ENCODE data around the gene SAP130.
A peak's percentile ranks its signal among the peaks of the same experiment; 100 is the strongest.

SAP130 gene

GRCh38 chr2:127940641-127941040 lies 87.2 kb downstream of the SAP130 start:
- CTCF ChIA-PET = no interaction called here
- TF ChIP-seq CTCF (conservative IDR thresholded peaks at IDR 0.05; ENCODE audit: low read depth) = no peak
- no peak for DNase-seq (ENCODE audit: low spot score)
- H3K27ac ChIP-seq = no peak overlapping the region
- POLR2A ChIA-PET (ENCODE audit: low non-redundant PET) = no interaction called here

DNA sequence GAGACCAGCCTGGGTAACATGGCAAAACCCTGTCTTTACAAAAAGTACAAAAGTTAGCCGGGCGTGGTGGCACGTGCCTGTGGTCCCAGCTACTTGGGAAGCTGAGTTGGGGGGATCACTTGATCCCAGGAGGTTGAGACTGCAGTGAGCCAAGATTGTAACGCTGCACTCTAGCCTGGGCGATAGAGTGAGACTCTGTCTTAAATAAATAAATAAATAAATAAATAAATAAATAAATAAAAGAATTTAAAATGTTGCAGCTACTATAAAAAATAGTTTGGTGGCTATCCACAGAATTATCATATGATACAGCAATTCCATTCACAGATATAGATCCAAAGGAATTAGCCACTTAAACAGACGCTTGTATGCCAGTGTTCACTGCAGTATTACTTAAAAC lies 92.5 kb downstream of the SAP130 start:
- CTCF ChIA-PET = no interaction called here
- POLR2A ChIA-PET (ENCODE audit: low non-redundant PET) = no interaction called here
- TF ChIP-seq CTCF (conservative IDR thresholded peaks at IDR 0.05; ENCODE audit: low read depth) = no peak
- DNase-seq (ENCODE audit: low spot score) = no peak
- no peak overlapping the region for H3K27ac ChIP-seq

GRCh38 chr2:127932199-127932876 lies 95.5 kb downstream of the SAP130 start:
- DNase-seq (ENCODE audit: low spot score) = peak; percentile 81
- POLR2A ChIA-PET (ENCODE audit: low non-redundant PET) = no interaction called here
- CTCF ChIA-PET = no interaction called here
- peak overlapping the region; percentile 54; the same call in 1 of the 2 replicates for H3K27ac ChIP-seq
- TF ChIP-seq CTCF (conservative IDR thresholded peaks at IDR 0.05; ENCODE audit: low read depth) = no peak

- POLR2A ChIA-PET (ENCODE audit: low non-redundant PET) = no interaction called here
- H3K27ac ChIP-seq = no peak overlapping the region
- no peak for TF ChIP-seq CTCF (conservative IDR thresholded peaks at IDR 0.05; ENCODE audit: low read depth)
- no peak for DNase-seq (ENCODE audit: low spot score)
- CTCF ChIA-PET = no interaction called here
Observed at GRCh38 chr2:127929449-127929848, 98.4 kb downstream of the SAP130 start.

GRCh38 chr2:127927384-127927783 lies 100.5 kb downstream of the SAP130 start:
- no peak for DNase-seq (ENCODE audit: low spot score)
- no peak for TF ChIP-seq CTCF (conservative IDR thresholded peaks at IDR 0.05; ENCODE audit: low read depth)
- ChIA-PET CTCF (interaction anchor here (0.5 kb wide), 1 partner anchor 480 kb away, joined by 3 read pairs; no protein-coding TSS in a partner anchor), POLR2A (ENCODE audit: low non-redundant PET) (no interaction called here)
- H3K27ac ChIP-seq = no peak overlapping the region

GRCh38 chr2:127917916-127918315 lies 109.9 kb downstream of the SAP130 start:
- ChIA-PET CTCF (no interaction called here), POLR2A (ENCODE audit: low non-redundant PET) (no interaction called here)

More at GRCh38 chr2:127917916-127918315, 109.9 kb downstream of the SAP130 start:
- TF ChIP-seq CTCF (conservative IDR thresholded peaks at IDR 0.05; ENCODE audit: low read depth) = no peak
- no peak for DNase-seq (ENCODE audit: low spot score)
- no peak overlapping the region for H3K27ac ChIP-seq

Data from RWPE1 (cell line).